B cell (primary cell): ENCODE measurements around the gene USP48. TPM values are rescaled to one million over a fixed set of nuclear protein-coding genes. Genes with fewer than 3 reads are reported as not detected.

ENCODE experiments used
- ATAC-seq: fragments of 200-7000 bp; cut with Tn5 transposase; one replicate; pipeline ENCODE4 v1.10.0; 2021; ENCODE audit warnings: low read depth, mild to moderate bottlenecking, moderate number of reproducible peaks, moderate library complexity
- CTCF ChIA-PET: fragments of 350-600 bp; sonication (Branson Sonifier 250); formaldehyde crosslinking; loops from one replicate; lab custom pipeline; 2021; ENCODE audit warnings: antibody characterized with exemption, inconsistent platforms; lab: Charles Lee
- POLR2A ChIA-PET: fragments of 350-600 bp; sonication (Branson Sonifier 250); formaldehyde crosslinking; loops from one replicate; lab custom pipeline; 2021; ENCODE audit warnings: antibody characterized with exemption; lab: Charles Lee
- DNase-seq: peaks from one replicate; pipeline ENCODE4 v3.0.0; 2013
- H2AFZ ChIP-seq: 2 replicates; pipeline ENCODE4 v1.6.1; 2012; ENCODE audit warnings: mild to moderate bottlenecking, low read depth, low read length; ENCODE audit not compliant: insufficient read depth, poor library complexity, severe bottlenecking
- H3K27ac ChIP-seq, 2 donors: 1 replicate in 1 of 2; 2 replicates in 1 of 2; pipeline ENCODE4 v1.5.1; 2012 to 2013; ENCODE audit warnings: low read length in 2 of 2, mild to moderate bottlenecking in 2 of 2, moderate library complexity in 1 of 2
- H3K27me3 ChIP-seq, 4 experiments: fragments of 200-600 bp in 1 of 4; sonication (generic) in 1 of 4; replicated peaks in 1 of 4; 1 replicate in 2 of 4; 2 replicates in 2 of 4; pipeline versions ENCODE4 v1.6.1 to v1.7.0; 2013 to 2016; ENCODE audit warnings: low read length in 3 of 4, mild to moderate bottlenecking in 2 of 4, mixed read lengths in 1 of 4, moderate library complexity in 1 of 4; ENCODE audit not compliant: insufficient read depth in 4 of 4, control insufficient read depth in 3 of 4; ENCODE audit errors: control extremely low read depth in 1 of 4
- H3K36me3 ChIP-seq, 2 experiments: replicated peaks in 1 of 2; 1 replicate in 1 of 2; 2 replicates in 1 of 2; pipeline versions ENCODE4 v1.6.1 to v1.7.1; 2013; ENCODE audit warnings: low read length in 1 of 2; ENCODE audit not compliant: insufficient read depth in 2 of 2, control insufficient read depth in 1 of 2; ENCODE audit errors: control extremely low read depth in 1 of 2, extremely low read depth in 1 of 2
- H3K4me1 ChIP-seq, 2 donors: fragments of 200-600 bp in 1 of 2; sonication (generic) in 1 of 2; 1 replicate in 1 of 2; 2 replicates in 1 of 2; pipeline versions ENCODE4 v1.5.1 to v1.6.1; 2013 to 2017; ENCODE audit warnings: low read length in 2 of 2; ENCODE audit not compliant: control insufficient read depth in 2 of 2, insufficient read depth in 2 of 2
- H3K4me2 ChIP-seq: replicated peaks from 2 replicates; pipeline ENCODE3; 2012; ENCODE audit warnings: mild to moderate bottlenecking, low read depth, low read length; ENCODE audit not compliant: poor library complexity, severe bottlenecking
- H3K4me3 ChIP-seq, 5 experiments: fragments of 200-600 bp in 1 of 5; sonication (generic) in 1 of 5; 1 replicate in 3 of 5; 2 replicates in 2 of 5; pipeline versions ENCODE4 v1.5.1 to v1.7.0; 2011 to 2016; ENCODE audit warnings: low read length in 4 of 5, mild to moderate bottlenecking in 4 of 5, low read depth in 2 of 5, control low read depth in 1 of 5, moderate library complexity in 1 of 5; ENCODE audit not compliant: insufficient read depth in 1 of 5; ENCODE audit errors: control extremely low read depth in 1 of 5, extremely low read depth in 1 of 5
- H3K79me2 ChIP-seq: fragments of 200-600 bp; sonication (generic); one replicate; pipeline ENCODE4 v1.6.0; 2016; ENCODE audit warnings: low read length; ENCODE audit not compliant: control insufficient read depth, insufficient read depth
- H3K9ac ChIP-seq: fragments of 200-600 bp; sonication (generic); 2 replicates; pipeline ENCODE4 v1.6.1; 2017; ENCODE audit warnings: mild to moderate bottlenecking, low read length, moderate library complexity
- H3K9me3 ChIP-seq, 3 donors: one replicate each; pipeline versions ENCODE4 v1.6.1 to v1.7.1; 2013; ENCODE audit warnings: low read length in 2 of 3; ENCODE audit not compliant: control insufficient read depth in 2 of 3, insufficient read depth in 1 of 3; ENCODE audit errors: control extremely low read depth in 1 of 3
- H4K20me1 ChIP-seq: 2 replicates; pipeline ENCODE4 v1.6.0; 2012; ENCODE audit warnings: mild to moderate bottlenecking, low read length; ENCODE audit not compliant: insufficient read depth, control insufficient read depth, poor library complexity, severe bottlenecking
- H3K27ac Mint-ChIP-seq: one replicate; pipeline ENCODE4 v1.8.0; 2021; ENCODE audit warnings: mixed read lengths
- H3K27me3 Mint-ChIP-seq: one replicate; pipeline ENCODE4 v1.8.0; 2021; ENCODE audit warnings: mixed read lengths
- H3K4me1 Mint-ChIP-seq: one replicate; pipeline ENCODE4 v1.8.0; 2021; ENCODE audit warnings: mixed read lengths
- H3K4me3 Mint-ChIP-seq: one replicate; pipeline ENCODE4 v1.8.0; 2021; ENCODE audit warnings: mixed read lengths
- H3K9me3 Mint-ChIP-seq: one replicate; pipeline ENCODE4 v1.8.0; 2022; ENCODE audit warnings: mixed read lengths; ENCODE audit not compliant: insufficient read depth
- CTCF ChIP-seq: fragments of 200-600 bp; IDR thresholded peaks from one replicate; pipeline ENCODE4 v1.8.0; 2022; ENCODE audit warnings: antibody characterized with exemption, mild to moderate bottlenecking
- EZH2 ChIP-seq: IDR thresholded peaks from 2 replicates; pipeline ENCODE4 v1.6.1; 2012; ENCODE audit warnings: borderline replicate concordance, low read depth, mild to moderate bottlenecking, moderate library complexity, low read length; ENCODE audit not compliant: insufficient read depth, poor library complexity, severe bottlenecking
- whole genome bisulfite sequencing: methylation state at CpG from one replicate; pipeline ENCODE4 v1.1.5; 2013; ENCODE audit warnings: missing lambda C conversion rate; ENCODE audit not compliant: insufficient coverage; 5-methylcytosine and 5-hydroxymethylcytosine counted together
- intact Hi-C: fragments of 100-400 bp; cut with micrococcal nuclease; formaldehyde crosslinking; loops from one replicate; pipeline ENCODE4 v1.10.0; 2022
- polyA plus RNA-seq: library from polyadenylated mRNA; depleted of rRNA; stranded (reverse); fragments of >200 nt; gene quantifications from 2 replicates; pipeline ENCODE4 v1.2.3, GENCODE V29; 2012
- total RNA-seq, 2 donors: library from RNA; stranded (reverse); fragments of 120-200 nt in 1 of 2; gene quantifications; 1 replicate in 1 of 2; 2 replicates in 1 of 2; pipeline versions ENCODE4 v1.2.3 to v1.2.4, GENCODE V29; 2013 to 2022

Gene USP48
- total and polyA plus RNA-seq, 2 donors (not counting 1 experiment from before 2014, with no cell fraction given) = 21.2 to 135 TPM

- Mint-ChIP-seq H3K4me3 (peak overlapping the region; percentile 95), H3K4me1 (peaks cover 28% of the 10 kb centered on the region), H3K27ac (peak overlapping the region; percentile 100), H3K27me3 (no peaks in the 10 kb centered on the region), H3K9me3 (no peaks in the 10 kb centered on the region)
- 62% methylated on average over 23 of the region's 32 CpGs for WGBS
- ChIA-PET POLR2A (interaction anchor here (0.6 to 3.3 kb wide), 3 partner anchors 241 to 639 kb away, joined by 3 to 15 read pairs (median 6); no protein-coding TSS in a partner anchor), CTCF (interaction anchor here (0.6 to 2.7 kb wide), 2 partner anchors 22 to 83 kb away, joined by 5 to 25 read pairs; no protein-coding TSS in a partner anchor)
- Histone ChIP-seq H3K4me3 (peak overlapping the region; percentile 86 to 100 (median 94)), H3K4me2 (peak overlapping the region; percentile 86), H4K20me1 (peaks cover 15% of the 10 kb centered on the region), H3K36me3 (no peaks in the 10 kb centered on the region), H3K27me3 (no peaks in the 10 kb centered on the region), H3K9ac (peak overlapping the region; percentile 100), H3K9me3 (no peaks in the 10 kb centered on the region), H3K4me1 (peaks cover 23 to 41% of the 10 kb centered on the region in 2 donors), H3K79me2 (peaks cover 36% of the 10 kb centered on the region), H3K27ac (peak overlapping the region; percentile 99 to 100), H2AFZ (peak overlapping the region; percentile 81)
- ATAC-seq = no peak
- DNase-seq = no peak
- intact Hi-C loops = loop anchor here (1.0 to 5.0 kb wide), 11 partner anchors 22 to 997 kb away; partner anchors contain the start of genes CDC42, HP1BP3, HSPG2 and ZBTB40
- TF ChIP-seq CTCF (no peak), EZH2 (no peak)
Observed at GRCh38 chr1:21783679-21784603, 992 bp upstream of the USP48 start.
